NCI-H2227 treated with DMSO at 0.1 percent for 48 hours (cell line): ENCODE measurements around the gene DMXL1.
"Not testable (repeated sequence)": the region's sequence is repeated elsewhere in the genome, so short reads cannot be mapped to it uniquely, and the experiment has no call there.

Source experiments
- DNase-seq: peaks from one replicate; lab custom pipeline; 2025; lab: John Stamatoyannopoulos, UW

DMXL1 gene

GRCh38 chr5:119131530-119132304 is 60.8 kb downstream of the DMXL1 start:
- no peak for DNase-seq

DNA sequence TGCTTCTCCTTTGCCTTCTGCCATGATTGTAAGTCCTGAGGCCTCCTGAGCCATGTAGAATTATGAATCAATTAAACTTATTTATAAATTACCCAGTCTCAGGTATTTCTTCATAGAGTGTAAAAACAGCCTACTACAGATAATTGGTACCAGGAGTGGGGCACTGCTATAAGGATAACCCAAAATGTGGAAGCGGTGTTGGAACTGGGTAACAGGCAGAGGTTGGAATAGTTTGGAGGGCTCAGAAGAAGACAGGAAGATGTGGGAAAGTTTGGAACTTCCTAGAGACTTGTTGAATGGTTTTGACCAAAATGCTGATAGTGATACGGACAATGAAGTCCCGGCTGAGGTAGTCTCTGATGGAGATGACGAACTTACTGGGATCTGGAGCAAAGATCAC is 64.9 kb downstream of the DMXL1 start:
- not testable (repeated sequence) for DNase-seq

DNA sequence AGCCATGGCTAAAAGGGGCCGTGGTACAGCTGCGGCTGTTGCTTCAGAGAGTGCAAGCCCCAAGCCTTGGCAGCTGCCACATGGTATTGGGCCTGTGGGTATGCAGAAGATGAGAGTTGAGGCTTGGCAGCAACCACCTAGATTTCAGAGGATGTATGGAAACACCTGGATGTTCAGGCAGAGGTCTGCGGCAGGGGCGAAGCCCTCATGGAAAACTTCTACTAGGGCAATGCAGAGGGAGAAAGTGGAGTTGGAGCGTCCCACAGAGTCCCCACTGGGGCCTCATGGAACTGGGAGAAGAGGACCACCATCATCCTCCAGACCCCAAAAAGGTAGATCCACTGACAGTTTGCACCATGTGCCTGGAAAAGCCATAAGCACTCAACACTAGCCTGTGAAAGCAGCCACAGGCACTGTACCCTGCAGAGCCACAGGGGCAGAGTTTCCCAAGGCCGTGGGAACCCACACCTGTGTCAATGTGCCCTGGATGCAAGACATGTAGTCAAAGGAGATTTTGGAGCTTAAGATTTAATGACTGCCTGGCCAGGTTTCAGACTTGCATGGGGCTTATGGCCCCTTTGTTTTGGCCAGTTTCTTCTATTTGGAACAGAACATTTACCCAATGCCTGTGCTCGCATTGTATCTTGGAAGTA is 65.9 kb downstream of the DMXL1 start:
- DNase-seq = no peak

DNA sequence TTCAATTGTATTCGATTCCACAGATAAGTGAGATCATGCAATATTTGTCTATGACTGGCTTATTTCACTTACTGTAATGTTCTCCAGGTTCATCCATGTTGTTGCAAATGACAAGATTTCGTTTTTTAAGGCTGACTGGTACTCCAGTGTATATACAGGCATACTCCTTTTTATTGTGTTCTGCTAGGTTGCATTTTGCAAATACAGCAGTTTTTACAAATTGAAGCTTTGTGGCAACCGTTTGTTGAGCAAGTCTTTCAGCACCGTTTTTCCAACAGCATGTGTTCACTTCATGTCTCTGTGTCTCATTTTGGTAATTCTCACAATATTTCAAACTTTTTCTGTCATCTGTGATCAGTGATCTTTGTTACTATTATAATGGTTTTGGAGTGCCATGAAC is 82.7 kb downstream of the DMXL1 start:
- no peak for DNase-seq

GRCh38 chr5:119158144-119158543 is 87.3 kb downstream of the DMXL1 start:
- DNase-seq = no peak

- no peak for DNase-seq
Observed at GRCh38 chr5:119161430-119161829, 90.5 kb downstream of the DMXL1 start.

DNA sequence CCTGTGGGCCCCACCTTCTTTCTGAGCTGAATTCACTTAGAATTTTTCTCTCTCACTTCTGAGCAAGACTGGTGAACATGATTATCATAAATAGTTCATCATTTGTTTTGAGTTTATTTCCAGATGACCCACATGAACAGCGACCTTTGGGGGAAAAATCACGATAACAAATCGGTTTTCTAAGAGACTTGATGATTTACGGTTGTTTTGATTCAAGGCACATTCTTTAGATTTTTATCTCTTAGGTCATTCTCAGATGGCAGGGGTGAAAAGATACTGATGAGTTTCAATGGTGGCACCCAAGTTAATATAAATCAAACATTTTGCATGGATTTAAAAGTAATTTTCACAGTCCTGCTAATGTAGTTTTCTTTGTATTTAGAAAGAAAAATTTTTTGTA is 95.1 kb downstream of the DMXL1 start:
- DNase-seq = no peak

DNA sequence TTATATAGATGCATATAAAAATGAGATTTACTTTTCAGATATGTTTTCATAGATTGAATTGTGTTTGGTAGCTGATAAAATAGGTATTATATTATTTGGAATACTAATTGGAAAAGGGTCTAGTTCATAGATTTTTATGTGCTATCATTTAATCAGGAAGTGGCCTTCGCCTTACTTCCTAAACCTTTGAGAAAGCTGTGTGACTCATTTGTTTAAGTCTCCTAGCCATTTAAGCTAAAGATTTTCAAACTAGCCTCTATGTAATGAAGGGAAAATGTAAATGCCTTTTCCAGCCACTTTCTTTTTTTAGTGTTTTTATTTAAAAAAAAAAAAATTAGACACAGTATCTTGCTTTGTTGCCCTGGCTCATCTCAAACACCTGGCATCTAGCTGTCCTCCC is 97.5 kb downstream of the DMXL1 start:
- no peak for DNase-seq

GRCh38 chr5:119171686-119172085 is 100.8 kb downstream of the DMXL1 start:
- no peak for DNase-seq

DNA sequence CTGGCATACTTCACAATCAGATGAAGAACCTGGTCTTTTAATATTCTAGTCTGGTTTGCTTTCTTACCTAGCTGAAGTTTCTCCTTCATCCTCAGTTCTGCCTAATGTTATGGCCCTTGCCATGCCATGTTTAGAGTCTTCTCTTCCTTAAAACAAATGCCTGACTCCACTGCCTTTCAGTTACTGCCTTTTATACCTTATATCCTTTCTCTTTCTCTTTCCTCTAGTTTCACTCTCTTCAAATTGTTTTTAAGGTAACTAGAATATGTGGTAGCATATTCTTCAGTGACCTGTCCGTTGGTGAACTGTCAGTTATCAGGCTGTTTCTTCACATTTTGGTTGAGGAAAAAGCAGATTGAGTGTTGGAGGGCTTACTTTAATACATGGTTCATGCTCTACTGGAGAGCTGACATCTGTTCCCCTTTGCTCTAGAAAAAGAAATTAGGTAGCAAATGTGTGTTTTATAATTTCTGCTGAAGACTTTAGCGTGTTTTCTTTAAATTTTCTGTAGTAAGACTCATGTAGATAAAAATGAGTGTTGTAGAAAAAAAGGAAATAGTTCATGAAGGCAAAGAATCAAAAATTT is 103.8 kb downstream of the DMXL1 start:
- DNase-seq = no peak

DNA sequence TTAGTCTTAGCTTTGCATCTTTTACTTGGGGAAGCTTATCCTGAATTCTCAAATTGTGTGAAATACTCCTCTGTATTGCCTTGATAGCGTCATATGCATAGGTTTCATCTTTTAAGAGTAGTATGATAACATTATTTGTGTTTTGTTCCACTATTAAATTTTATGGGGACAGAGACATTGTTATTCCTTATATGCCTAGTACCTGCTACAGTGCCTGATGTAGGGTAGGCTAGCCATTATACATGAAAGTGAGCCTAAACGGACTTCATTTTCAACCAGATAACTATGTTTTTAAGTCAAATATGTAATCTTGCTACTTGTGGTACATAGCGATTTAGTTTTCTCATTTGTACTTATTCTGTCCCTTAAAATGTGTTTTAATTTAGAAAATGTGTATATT is 105.9 kb downstream of the DMXL1 start:
- no peak for DNase-seq

DNA sequence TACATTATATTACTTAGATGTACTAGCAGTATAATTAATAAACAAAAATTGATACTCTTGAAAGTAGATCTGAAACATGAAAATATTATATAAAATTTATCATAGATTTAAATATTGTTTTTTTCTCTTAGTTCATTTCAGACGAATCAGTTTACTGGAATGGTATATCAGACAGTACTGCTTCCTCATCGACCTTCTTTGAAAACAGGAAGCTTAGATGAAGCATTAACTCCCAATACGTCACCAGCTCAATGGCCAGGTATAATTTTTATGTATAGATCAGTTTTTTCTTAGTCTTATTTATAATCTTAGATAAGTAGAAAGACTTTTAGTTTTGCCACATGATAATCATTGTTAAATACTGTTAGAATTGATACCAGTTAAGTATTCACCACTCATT is 106.3 kb downstream of the DMXL1 start:
- DNase-seq = no peak

- DNase-seq = no peak
Observed at GRCh38 chr5:119178435-119178834, 107.5 kb downstream of the DMXL1 start.

DNA sequence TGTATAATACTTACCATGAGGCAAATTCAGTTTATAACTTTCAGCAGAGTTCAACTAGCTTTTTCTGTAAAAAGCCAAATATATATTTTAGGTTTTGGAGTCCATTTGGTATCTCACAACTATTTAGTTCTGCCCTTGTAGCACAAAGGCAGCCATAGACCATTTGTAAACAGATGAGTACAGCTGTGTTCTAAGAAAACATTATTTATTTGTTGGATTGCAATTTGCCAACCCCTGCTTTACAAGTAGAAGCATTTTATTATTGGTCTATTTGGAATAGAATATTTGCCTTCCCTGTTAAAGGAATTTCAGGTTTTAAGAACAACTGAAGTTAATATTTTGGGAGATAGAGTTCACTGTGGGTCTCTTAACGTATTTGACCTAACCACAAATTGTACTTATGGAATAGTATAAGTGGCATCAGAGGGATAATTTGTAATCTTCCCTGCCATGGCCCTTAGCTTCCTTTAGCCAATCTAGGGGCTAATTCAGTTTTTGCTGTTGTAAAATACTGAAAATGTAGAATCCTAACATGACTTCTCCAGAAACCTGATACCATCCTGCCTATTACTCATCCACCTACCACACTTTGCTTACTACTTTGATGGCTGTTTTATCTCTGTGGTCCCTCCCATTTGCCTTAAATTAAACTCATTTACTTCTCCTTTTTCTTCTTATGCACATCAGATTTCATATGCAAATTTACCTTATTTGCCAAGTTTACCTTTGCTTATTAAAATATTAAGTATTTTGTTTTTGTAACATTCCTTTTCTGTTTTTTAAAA is 109.2 kb downstream of the DMXL1 start:
- no peak for DNase-seq

- not testable (repeated sequence) for DNase-seq
Observed at GRCh38 chr5:119185512-119185911, 114.6 kb downstream of the DMXL1 start.

GRCh38 chr5:119187776-119188529 is 117.1 kb downstream of the DMXL1 start:
- no peak for DNase-seq

DNA sequence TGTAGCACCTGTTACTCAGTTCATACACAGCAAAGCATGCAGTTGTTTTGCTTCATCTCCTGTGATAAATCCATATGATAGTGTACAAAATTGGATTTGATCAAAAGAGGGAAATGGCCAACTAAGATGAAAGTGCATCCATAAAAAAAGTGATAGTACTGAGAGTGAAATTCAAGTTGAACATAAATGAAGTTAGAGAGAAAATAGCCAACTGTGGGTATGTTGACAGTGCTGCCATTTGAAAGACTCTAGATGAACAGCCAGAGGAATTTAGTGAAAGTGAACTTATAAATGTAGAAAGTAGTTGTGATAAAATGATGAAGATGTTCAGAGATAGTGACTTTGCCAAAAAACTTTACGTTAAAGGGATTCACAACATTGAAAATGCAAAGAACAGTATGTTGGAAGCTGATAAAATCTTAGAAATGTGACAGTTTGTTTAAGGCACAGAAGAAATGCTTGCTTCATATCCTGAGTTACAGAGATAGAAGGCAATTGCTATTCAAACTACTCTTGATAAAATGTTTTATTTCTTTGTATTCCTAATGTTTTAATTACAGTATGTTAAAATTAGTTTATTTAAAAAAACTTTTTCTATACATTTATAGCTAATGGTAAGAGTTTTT is 119.7 kb downstream of the DMXL1 start:
- DNase-seq = no peak

GRCh38 chr5:119191944-119192343 is 121.1 kb downstream of the DMXL1 start:
- DNase-seq = no peak

- DNase-seq = no peak
Observed at GRCh38 chr5:119200795-119201194, 129.9 kb downstream of the DMXL1 start.

DNA sequence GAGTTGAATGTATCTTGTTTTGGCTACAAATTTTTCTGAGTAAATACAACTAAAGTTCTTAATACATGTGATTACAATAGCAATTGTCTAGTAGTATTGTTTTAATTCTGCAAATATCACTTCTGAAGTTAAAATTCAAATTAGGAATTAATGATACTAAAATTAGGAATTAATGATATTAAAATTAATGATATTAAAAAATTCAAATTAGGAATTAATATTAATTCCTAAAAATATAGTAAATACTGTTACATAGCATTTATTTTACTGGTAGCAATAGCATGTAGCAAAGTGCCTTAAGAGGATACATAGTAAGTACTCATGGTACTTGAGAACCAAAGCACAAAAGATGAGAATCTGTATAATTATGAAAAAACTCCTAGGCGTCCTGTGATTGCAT is 136.2 kb downstream of the DMXL1 start:
- no peak for DNase-seq

GRCh38 chr5:119212026-119212425 is 141.1 kb downstream of the DMXL1 start:
- DNase-seq = no peak
